Activated T-cell treated with anti-CD3 and anti-CD28 coated beads for 48 hours (primary cell): ENCODE measurements around the gene FOXN1.
A peak's percentile ranks its signal among the peaks of the same experiment; 100 is the strongest.

Source experiments
- DNase-seq: peaks from one replicate; pipeline ENCODE4 v3.0.0-alpha.2; 2020; ENCODE audit warnings: low read depth

The FOXN1 gene

GRCh38 chr17:28477928-28478327 lies 28.2 kb upstream of the FOXN1 start:
- DNase-seq: no peak

- no peak for DNase-seq
Measured at GRCh38 chr17:28478712-28479615, 27.2 kb upstream of the FOXN1 start.

- DNase-seq: no peak
Measured at GRCh38 chr17:28480278-28480677, 25.9 kb upstream of the FOXN1 start.

- no peak for DNase-seq
Measured at GRCh38 chr17:28480799-28481571, 25.2 kb upstream of the FOXN1 start.

- no peak for DNase-seq
Measured at GRCh38 chr17:28482551-28483199, 23.5 kb upstream of the FOXN1 start.

GRCh38 chr17:28484296-28484695 lies 21.9 kb upstream of the FOXN1 start:
- no peak for DNase-seq

GRCh38 chr17:28485049-28485448 lies 21.1 kb upstream of the FOXN1 start:
- DNase-seq: no peak

- no peak for DNase-seq
Measured at GRCh38 chr17:28487881-28488532, 18.1 kb upstream of the FOXN1 start.

GRCh38 chr17:28488533-28489276 lies 17.4 kb upstream of the FOXN1 start:
- no peak for DNase-seq

GRCh38 chr17:28491286-28491685 lies 14.9 kb upstream of the FOXN1 start:
- no peak for DNase-seq

- DNase-seq: no peak
Measured at GRCh38 chr17:28491860-28492259, 14.3 kb upstream of the FOXN1 start.

- DNase-seq: no peak
Measured at GRCh38 chr17:28492352-28493310, 13.5 kb upstream of the FOXN1 start.

- no peak for DNase-seq
Measured at GRCh38 chr17:28493460-28493859, 12.7 kb upstream of the FOXN1 start.

GRCh38 chr17:28494445-28495188 lies 11.5 kb upstream of the FOXN1 start:
- DNase-seq: peak; percentile 69

- no peak for DNase-seq
Measured at GRCh38 chr17:28495635-28496034, 10.5 kb upstream of the FOXN1 start.

GRCh38 chr17:28497931-28498330 lies 8.2 kb upstream of the FOXN1 start:
- no peak for DNase-seq

GRCh38 chr17:28498652-28499363 lies 7.3 kb upstream of the FOXN1 start:
- DNase-seq: no peak

- no peak for DNase-seq
Measured at GRCh38 chr17:28499364-28499664, 6.8 kb upstream of the FOXN1 start.
